ENCODE data around the gene SLC17A8.

The SLC17A8 gene

DNA sequence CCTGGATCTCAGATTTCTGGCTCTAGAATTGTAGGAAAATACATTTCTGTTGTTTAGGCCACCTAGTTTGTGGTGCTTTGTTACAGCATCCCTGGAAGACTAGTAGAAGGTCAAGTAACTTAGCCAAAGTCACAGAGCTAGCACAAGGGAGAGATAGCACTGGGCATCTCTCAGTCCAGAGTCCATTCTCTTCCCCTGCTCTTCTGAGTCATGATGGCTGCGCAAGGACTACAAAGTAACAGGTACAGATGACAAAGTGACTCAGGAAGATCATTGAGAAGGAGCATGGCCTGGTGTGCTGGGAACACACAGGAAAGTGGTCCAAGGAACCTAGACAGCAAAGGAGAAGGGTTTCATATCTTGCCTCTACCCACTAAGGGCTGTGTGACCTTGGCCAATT, 19.3 kb downstream of the SLC17A8 start:
- in situ Hi-C loops (cut with HindIII; ENCODE audit: low pct_unique_long_range_greater_than_20kb, low sequenced_read_pairs) = no loop called here

DNA sequence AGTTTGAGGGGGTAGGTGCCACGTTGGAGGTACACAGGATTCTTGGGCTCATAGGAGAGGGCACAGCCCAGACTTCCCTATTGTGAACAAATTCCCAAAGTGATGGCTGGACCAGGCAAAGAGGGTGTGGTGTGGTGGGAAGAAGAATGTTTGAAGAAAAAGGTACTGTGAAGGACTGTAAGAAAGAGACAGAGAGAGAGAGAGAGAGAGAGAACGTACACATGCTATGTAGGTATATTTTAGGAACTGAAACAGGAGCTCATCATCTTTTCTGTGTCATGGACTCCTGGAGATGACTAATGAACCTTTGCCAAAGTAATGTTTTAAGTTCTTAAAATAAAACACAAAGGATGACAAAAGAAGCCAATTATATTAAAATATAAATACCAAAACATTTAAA, 24.5 kb downstream of the SLC17A8 start:
- no peak for DNase-seq (ENCODE audit: low read depth in 1 of 2, low spot score in 1 of 2)
- TF ChIP-seq JUND (IDR thresholded peaks at IDR 0.05; ENCODE audit: low read depth) = no peak
- in situ Hi-C loops (cut with HindIII; ENCODE audit: low pct_unique_long_range_greater_than_20kb, low sequenced_read_pairs) = no loop called here

More for the DNA sequence above, 19.3 kb downstream of the SLC17A8 start:
- no peak for TF ChIP-seq JUND (IDR thresholded peaks at IDR 0.05; ENCODE audit: low read depth)
- DNase-seq (ENCODE audit: low read depth in 1 of 2, low spot score in 1 of 2) = no peak

DNA sequence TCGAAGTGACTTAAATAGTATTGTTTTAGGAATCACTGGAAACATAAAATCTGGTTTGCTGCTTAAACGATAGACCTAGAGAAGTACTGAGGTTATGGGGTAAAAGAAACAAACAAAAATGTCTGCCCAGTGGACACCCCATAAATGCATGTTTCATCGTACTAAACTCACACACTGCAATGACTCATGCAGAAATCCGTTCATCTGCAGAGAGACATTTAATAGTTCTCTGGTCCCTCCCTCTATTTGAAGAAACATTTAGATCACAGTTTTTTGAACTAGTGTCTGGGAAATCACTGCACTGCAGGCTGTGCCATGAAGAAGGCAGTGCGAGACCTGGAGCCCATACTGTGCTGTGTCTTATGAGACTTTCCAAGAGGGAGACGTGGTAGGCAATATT, 25.5 kb downstream of the SLC17A8 start:
- no peak for DNase-seq (ENCODE audit: low read depth in 1 of 2, low spot score in 1 of 2)
- in situ Hi-C loops (cut with HindIII; ENCODE audit: low pct_unique_long_range_greater_than_20kb, low sequenced_read_pairs) = no loop called here
- no peak for TF ChIP-seq JUND (IDR thresholded peaks at IDR 0.05; ENCODE audit: low read depth)

DNA sequence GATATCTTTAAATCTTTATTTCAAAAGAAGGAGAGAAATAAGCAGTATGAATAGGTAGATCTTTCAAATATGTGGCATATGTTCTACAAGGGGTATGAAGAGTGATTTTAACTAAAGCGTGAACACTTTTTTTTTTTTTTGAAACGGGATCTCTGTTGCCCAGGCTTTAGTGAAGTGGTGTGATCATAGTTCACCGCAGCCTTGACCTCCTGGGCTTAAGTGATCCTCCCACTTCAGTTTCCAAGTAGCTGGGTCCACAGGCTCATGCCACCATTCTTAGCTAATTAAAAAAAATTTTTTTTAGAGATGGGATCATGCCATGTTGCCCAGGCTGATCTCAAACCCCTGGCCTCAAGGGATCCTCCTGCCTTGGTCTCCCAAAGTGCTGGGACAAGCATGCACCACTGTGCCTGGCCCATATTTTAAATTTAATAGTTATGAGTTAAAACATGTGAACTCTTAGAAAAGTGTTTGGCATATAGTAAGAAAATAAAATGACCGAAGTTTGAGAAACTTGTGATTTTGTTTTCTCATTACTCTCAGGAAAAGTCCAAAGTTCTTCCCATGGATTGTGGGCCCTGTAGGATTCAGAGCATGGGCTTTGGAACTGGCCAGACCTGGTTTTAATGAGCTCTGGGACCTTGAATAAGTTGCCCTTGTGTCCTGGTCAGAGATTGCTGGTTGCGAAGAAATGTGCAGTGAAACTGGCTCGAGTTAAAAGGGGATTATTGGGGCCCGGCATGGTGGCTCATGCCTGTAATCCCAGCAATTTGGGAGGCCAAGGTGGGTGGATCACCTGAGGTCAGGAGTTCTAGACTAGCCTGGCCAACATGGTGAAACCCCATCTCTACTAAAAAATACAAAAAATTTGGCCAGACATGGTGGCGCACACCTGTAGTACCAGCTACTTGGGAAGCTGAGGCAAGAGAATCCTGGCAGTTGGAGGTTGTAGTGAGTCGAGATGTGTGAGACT, 27.0 kb downstream of the SLC17A8 start:
- no peak for DNase-seq (ENCODE audit: low read depth in 1 of 2, low spot score in 1 of 2)
- in situ Hi-C loops (cut with HindIII; ENCODE audit: low pct_unique_long_range_greater_than_20kb, low sequenced_read_pairs) = no loop called here
- TF ChIP-seq JUND (IDR thresholded peaks at IDR 0.05; ENCODE audit: low read depth) = no peak

DNA sequence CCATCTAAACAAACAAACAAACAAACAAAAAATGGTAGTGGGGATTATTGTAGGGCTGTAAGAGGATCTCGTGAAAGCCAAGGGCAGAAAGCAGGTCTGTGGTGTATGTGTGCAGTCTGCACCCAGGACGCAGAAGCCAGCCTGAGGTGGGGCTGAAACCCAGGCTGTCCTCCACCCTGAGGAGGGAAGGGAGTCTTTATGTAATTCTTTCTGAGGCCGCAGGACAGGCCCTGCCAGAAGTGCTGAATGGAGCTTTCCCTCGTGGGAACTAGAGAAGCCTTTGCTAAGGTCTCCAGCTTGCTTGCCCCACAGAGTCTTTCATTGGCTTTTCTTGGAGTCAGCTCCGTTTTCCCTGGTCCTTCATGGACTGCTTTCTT, 27.7 kb downstream of the SLC17A8 start:
- in situ Hi-C loops (cut with HindIII; ENCODE audit: low pct_unique_long_range_greater_than_20kb, low sequenced_read_pairs) = no loop called here
- no peak for TF ChIP-seq JUND (IDR thresholded peaks at IDR 0.05; ENCODE audit: low read depth)
- no peak for DNase-seq (ENCODE audit: low read depth in 1 of 2, low spot score in 1 of 2)

DNA sequence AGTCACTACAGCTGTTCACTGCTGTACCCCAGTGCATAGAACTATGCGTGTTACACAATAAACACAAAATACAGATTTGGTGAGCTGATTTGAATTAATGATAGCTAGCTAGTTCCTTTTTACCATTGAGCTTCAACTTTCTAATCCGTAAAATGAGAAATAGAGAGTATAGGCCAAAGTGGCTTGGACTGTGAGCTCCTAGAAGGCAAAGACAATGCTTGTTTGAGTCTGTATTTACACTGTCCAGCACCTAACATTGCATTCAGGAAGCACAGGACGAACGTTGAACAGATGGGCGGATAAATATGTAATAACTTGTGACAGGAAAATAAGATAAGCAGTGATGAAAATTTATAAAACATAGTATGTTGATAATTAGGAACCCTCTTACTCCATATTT, 31.5 kb downstream of the SLC17A8 start:
- DNase-seq (ENCODE audit: low read depth in 1 of 2, low spot score in 1 of 2) = no peak
- in situ Hi-C loops (cut with HindIII; ENCODE audit: low pct_unique_long_range_greater_than_20kb, low sequenced_read_pairs) = no loop called here
- TF ChIP-seq JUND (IDR thresholded peaks at IDR 0.05; ENCODE audit: low read depth) = no peak

- in situ Hi-C loops (cut with HindIII; ENCODE audit: low pct_unique_long_range_greater_than_20kb, low sequenced_read_pairs) = no loop called here
- no peak for TF ChIP-seq JUND (IDR thresholded peaks at IDR 0.05; ENCODE audit: low read depth)
- peak in 1 of 2 experiments; percentile 59 for DNase-seq (ENCODE audit: low read depth in 1 of 2, low spot score in 1 of 2)
These were observed 35.0 kb downstream of the SLC17A8 start for GRCh38 chr12:100391856-100392255.

GRCh38 chr12:100393200-100393599, 36.3 kb downstream of the SLC17A8 start:
- no peak for TF ChIP-seq JUND (IDR thresholded peaks at IDR 0.05; ENCODE audit: low read depth)
- in situ Hi-C loops (cut with HindIII; ENCODE audit: low pct_unique_long_range_greater_than_20kb, low sequenced_read_pairs) = no loop called here
- DNase-seq (ENCODE audit: low read depth in 1 of 2, low spot score in 1 of 2) = no peak

- no peak for TF ChIP-seq JUND (IDR thresholded peaks at IDR 0.05; ENCODE audit: low read depth)
- in situ Hi-C loops (cut with HindIII; ENCODE audit: low pct_unique_long_range_greater_than_20kb, low sequenced_read_pairs) = no loop called here
- no peak for DNase-seq (ENCODE audit: low read depth in 1 of 2, low spot score in 1 of 2)
These were observed 38.9 kb downstream of the SLC17A8 start for GRCh38 chr12:100395811-100396210.

- TF ChIP-seq JUND (IDR thresholded peaks at IDR 0.05; ENCODE audit: low read depth) = no peak
These were observed 41.4 kb downstream of the SLC17A8 start for GRCh38 chr12:100398307-100398706.

GRCh38 chr12:100399095-100399494, 42.2 kb downstream of the SLC17A8 start:
- TF ChIP-seq JUND (IDR thresholded peaks at IDR 0.05; ENCODE audit: low read depth) = no peak
- in situ Hi-C loops (cut with HindIII; ENCODE audit: low pct_unique_long_range_greater_than_20kb, low sequenced_read_pairs) = no loop called here
- DNase-seq (ENCODE audit: low read depth in 1 of 2, low spot score in 1 of 2) = no peak

More at GRCh38 chr12:100398307-100398706, 41.4 kb downstream of the SLC17A8 start:
- DNase-seq (ENCODE audit: low read depth in 1 of 2, low spot score in 1 of 2) = no peak
- in situ Hi-C loops (cut with HindIII; ENCODE audit: low pct_unique_long_range_greater_than_20kb, low sequenced_read_pairs) = no loop called here

DNA sequence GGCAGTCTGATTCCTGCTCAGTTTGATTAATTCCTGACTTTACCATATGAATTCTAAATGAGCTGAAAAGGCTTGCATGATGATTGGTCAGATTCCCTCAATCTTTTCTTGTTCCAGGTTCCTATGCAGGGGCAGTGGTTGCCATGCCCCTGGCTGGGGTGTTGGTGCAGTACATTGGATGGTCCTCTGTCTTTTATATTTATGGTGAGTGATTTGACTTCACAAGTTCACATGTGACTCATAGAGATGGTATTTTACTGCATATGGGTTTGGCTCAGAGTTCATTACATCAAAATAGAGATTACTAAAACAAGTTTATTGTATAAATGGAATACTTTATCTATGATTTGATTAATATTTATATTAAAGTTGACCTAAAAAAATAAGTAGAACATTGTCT, 44.8 kb downstream of the SLC17A8 start:
- no peak for TF ChIP-seq JUND (IDR thresholded peaks at IDR 0.05; ENCODE audit: low read depth)
- no peak for DNase-seq (ENCODE audit: low read depth in 1 of 2, low spot score in 1 of 2)
- in situ Hi-C loops (cut with HindIII; ENCODE audit: low pct_unique_long_range_greater_than_20kb, low sequenced_read_pairs) = no loop called here

- no peak for DNase-seq (ENCODE audit: low read depth in 1 of 2, low spot score in 1 of 2)
- in situ Hi-C loops (cut with HindIII; ENCODE audit: low pct_unique_long_range_greater_than_20kb, low sequenced_read_pairs) = no loop called here
These were observed 45.9 kb downstream of the SLC17A8 start for GRCh38 chr12:100402763-100403162.

More at GRCh38 chr12:100402763-100403162, 45.9 kb downstream of the SLC17A8 start:
- TF ChIP-seq JUND (IDR thresholded peaks at IDR 0.05; ENCODE audit: low read depth) = no peak

All from T47D (cell line).